Activated CD8-positive, alpha-beta T cell treated with anti-CD3 and anti-CD28 coated beads for 36 hours (primary cell): ENCODE data around the gene PARS2. TPM values are rescaled to one million over a fixed set of nuclear protein-coding genes. Genes with fewer than 3 reads are reported as not detected.
A peak's percentile ranks its signal among the peaks of the same experiment; 100 is the strongest.

Source experiments
- ATAC-seq: fragments of 200-7000 bp; cut with Tn5 transposase; one replicate; pipeline ENCODE4 v1.10.0; 2021; ENCODE audit warnings: mild to moderate bottlenecking, moderate library complexity
- CTCF ChIA-PET: fragments of 350-600 bp; sonication (Branson Sonifier 250); formaldehyde crosslinking; loops from one replicate; lab custom pipeline; 2021; ENCODE audit warnings: antibody characterized with exemption; lab: Charles Lee
- POLR2A ChIA-PET: fragments of 350-600 bp; sonication (Branson Sonifier 250); formaldehyde crosslinking; loops from one replicate; lab custom pipeline; 2021; ENCODE audit warnings: antibody characterized with exemption; lab: Charles Lee
- DNase-seq: peaks from one replicate; pipeline ENCODE4 v3.0.0-alpha.2; 2020
- H3K27ac Mint-ChIP-seq: one replicate; pipeline ENCODE4 v1.8.0; 2021; ENCODE audit warnings: mild to moderate bottlenecking, mixed read lengths
- H3K27me3 Mint-ChIP-seq: one replicate; pipeline ENCODE4 v1.8.0; 2021; ENCODE audit warnings: mixed read lengths
- H3K36me3 Mint-ChIP-seq: one replicate; pipeline ENCODE4 v1.8.0; 2021; ENCODE audit warnings: low read depth, mixed read lengths
- H3K4me1 Mint-ChIP-seq: one replicate; pipeline ENCODE4 v1.8.0; 2021; ENCODE audit warnings: low read depth, mixed read lengths
- H3K4me3 Mint-ChIP-seq: one replicate; pipeline ENCODE4 v1.8.0; 2021; ENCODE audit warnings: mild to moderate bottlenecking, moderate library complexity, mixed read lengths
- H3K9me3 Mint-ChIP-seq: one replicate; pipeline ENCODE4 v1.8.0; 2021; ENCODE audit warnings: mixed read lengths
- intact Hi-C: fragments of 100-400 bp; cut with micrococcal nuclease; formaldehyde crosslinking; loops from one replicate; pipeline ENCODE4 v1.10.0; 2022
- total RNA-seq, 2 experiments: library from RNA; stranded (reverse); gene quantifications; one replicate each; pipeline ENCODE4 v1.2.3, GENCODE V29; 2021
- TF ChIP-seq, protein P1 (sequence below): fragments of 200-600 bp; IDR thresholded peaks from one replicate; pipeline ENCODE4 v1.8.0; 2022; ENCODE audit warnings: antibody characterized with exemption, mild to moderate bottlenecking

The PARS2 gene
- total RNA-seq, 2 experiments from 2014 or later, result 6.0 to 6.7 TPM

GRCh38 chr1:54767526-54767925 lies 3.2 kb upstream of the PARS2 start:
- no peaks in the 10 kb centered on the region for H3K27me3 Mint-ChIP-seq

DNA sequence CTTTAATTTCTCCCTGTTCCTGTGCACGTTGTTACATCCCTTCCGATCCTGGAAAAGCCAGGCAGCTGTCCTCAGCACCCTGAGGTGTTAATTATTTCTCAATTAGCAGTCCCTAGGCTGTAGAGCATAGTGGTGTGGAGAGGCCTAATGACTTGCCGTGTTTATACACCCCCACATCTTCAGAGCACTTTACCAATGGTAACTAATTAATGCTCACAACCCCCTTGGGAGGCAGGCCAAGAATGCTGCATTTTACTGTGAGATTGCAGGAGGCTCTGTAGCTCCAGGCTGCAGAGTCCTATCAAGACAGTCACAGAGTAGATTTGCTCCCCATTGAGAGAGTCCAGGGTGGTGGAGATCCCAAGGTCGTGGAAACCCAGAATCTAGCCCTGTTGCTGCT lies 2.4 kb upstream of the PARS2 start:
- DNase-seq (no peak), ATAC-seq (no peak)
- Mint-ChIP-seq H3K27ac (no peak overlapping the region), H3K9me3 (no peaks in the 10 kb centered on the region), H3K4me3 (no peak overlapping the region), H3K27me3 (no peaks in the 10 kb centered on the region), H3K36me3 (peaks cover 4% of the 10 kb centered on the region), H3K4me1 (peaks cover 15% of the 10 kb centered on the region)
- CTCF ChIA-PET, result interaction anchor here (1.8 to 2.0 kb wide), 2 partner anchors 24 to 43 kb away, joined by 7 read pairs; no protein-coding TSS in a partner anchor
- TF ChIP-seq, protein P1, sequence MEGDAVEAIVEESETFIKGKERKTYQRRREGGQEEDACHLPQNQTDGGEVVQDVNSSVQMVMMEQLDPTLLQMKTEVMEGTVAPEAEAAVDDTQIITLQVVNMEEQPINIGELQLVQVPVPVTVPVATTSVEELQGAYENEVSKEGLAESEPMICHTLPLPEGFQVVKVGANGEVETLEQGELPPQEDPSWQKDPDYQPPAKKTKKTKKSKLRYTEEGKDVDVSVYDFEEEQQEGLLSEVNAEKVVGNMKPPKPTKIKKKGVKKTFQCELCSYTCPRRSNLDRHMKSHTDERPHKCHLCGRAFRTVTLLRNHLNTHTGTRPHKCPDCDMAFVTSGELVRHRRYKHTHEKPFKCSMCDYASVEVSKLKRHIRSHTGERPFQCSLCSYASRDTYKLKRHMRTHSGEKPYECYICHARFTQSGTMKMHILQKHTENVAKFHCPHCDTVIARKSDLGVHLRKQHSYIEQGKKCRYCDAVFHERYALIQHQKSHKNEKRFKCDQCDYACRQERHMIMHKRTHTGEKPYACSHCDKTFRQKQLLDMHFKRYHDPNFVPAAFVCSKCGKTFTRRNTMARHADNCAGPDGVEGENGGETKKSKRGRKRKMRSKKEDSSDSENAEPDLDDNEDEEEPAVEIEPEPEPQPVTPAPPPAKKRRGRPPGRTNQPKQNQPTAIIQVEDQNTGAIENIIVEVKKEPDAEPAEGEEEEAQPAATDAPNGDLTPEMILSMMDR, result no peak
- intact Hi-C loops, result no loop called here
- POLR2A ChIA-PET, result interaction anchor here (1.7 kb wide), 1 partner anchor 16 kb away, joined by 5 read pairs; no protein-coding TSS in a partner anchor

More at GRCh38 chr1:54767526-54767925, 3.2 kb upstream of the PARS2 start:
- ChIA-PET CTCF (interaction anchor here (1.0 to 2.0 kb wide), 3 partner anchors 25 to 43 kb away, joined by 3 to 7 read pairs (median 5); no protein-coding TSS in a partner anchor), POLR2A (interaction anchor here (1.1 to 1.7 kb wide), 3 partner anchors 17 to 89 kb away, joined by 3 to 5 read pairs (median 3); no protein-coding TSS in a partner anchor)
- Mint-ChIP-seq H3K36me3 (peaks cover 4% of the 10 kb centered on the region), H3K4me3 (no peak overlapping the region), H3K27ac (no peak overlapping the region), H3K9me3 (no peaks in the 10 kb centered on the region), H3K4me1 (peaks cover 14% of the 10 kb centered on the region)
- intact Hi-C loops, result no loop called here
- TF ChIP-seq, protein P1, result no peak
- DNase-seq (no peak), ATAC-seq (no peak)

DNA sequence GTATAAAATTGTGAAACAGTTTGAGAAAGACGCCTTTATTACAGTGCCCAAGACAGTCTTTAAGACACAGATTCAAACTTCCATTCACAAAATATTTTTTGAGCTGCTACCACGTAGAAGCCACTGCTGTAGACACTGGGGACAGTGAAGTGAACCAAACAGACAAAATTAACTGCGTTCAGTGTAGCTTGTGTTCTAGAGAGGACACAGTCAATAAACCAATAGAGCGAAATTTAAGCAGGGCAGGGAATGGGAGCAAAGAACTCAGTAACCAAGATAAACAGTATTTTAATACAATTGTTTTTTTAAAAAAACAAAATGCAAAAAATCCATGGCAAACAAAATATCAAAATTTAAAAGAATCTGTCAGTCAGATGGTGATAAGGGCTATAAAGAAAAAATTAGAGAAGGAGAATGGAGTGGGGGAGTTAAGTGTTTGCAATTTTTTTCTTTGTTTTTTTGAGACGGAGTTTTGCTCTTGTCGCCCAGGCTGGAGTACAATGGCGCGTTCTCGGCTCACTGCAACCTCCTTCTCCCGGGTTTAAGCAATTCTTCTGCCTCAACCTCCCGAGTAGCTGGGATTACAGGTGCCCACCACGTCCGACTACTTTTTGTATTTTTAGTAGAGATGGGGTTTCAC lies 719 bp upstream of the PARS2 start:
- POLR2A ChIA-PET, result interaction anchor here (0.6 to 2.0 kb wide), 3 partner anchors 10 to 565 kb away, joined by 4 to 5 read pairs (median 4); partner anchors contain the start of genes CYB5RL and MRPL37
- Mint-ChIP-seq H3K4me1 (peaks cover 20% of the 10 kb centered on the region), H3K36me3 (peaks cover 4% of the 10 kb centered on the region), H3K4me3 (peak overlapping the region; percentile 91), H3K27me3 (no peaks in the 10 kb centered on the region), H3K27ac (peak overlapping the region; percentile 81), H3K9me3 (no peaks in the 10 kb centered on the region)
- CTCF ChIA-PET, result interaction anchor here (0.9 to 3.6 kb wide), 4 partner anchors 12 to 257 kb away, joined by 3 to 18 read pairs (median 5); partner anchors contain the start of gene TTC22
- intact Hi-C loops, result no loop called here
- TF ChIP-seq, protein P1, result no peak
- ATAC-seq (peak; percentile 7), DNase-seq (no peak)

DNA sequence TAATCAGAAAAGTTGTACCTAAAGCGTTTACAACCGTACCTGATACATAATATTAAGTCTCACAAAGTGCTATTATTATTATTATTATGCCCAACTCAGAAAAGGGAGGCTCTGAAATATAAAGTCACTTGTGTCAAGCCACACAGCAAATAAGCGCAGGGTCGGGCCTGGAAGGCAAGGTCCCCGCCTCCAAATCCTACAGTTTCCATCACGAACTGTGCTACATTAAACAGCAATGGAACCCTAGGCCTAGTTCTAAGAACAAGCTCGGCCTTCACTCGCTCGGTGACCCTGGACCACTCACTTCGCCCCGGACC lies 549 bp downstream of the PARS2 start:
- Mint-ChIP-seq H3K4me1 (peaks cover 21% of the 10 kb centered on the region), H3K36me3 (peaks cover 6% of the 10 kb centered on the region), H3K27ac (peak overlapping the region; percentile 94), H3K9me3 (no peaks in the 10 kb centered on the region), H3K4me3 (peak overlapping the region; percentile 91), H3K27me3 (no peaks in the 10 kb centered on the region)
- intact Hi-C loops, result no loop called here
- TF ChIP-seq, protein P1, result no peak
- ChIA-PET CTCF (interaction anchor here (1.3 to 3.6 kb wide), 2 partner anchors 28 to 37 kb away, joined by 3 to 18 read pairs; partner anchors contain the start of gene TTC22), POLR2A (interaction anchor here (0.6 to 2.0 kb wide), 4 partner anchors 39 to 563 kb away, joined by 3 to 4 read pairs (median 4); partner anchors contain the start of genes CYB5RL, MRPL37 and TTC4)
- DNase-seq (peak; percentile 42), ATAC-seq (no peak)
